Upper lobe of right lung (tissue), 1 donor: ENCODE data around the gene PRMT5. TPM values are rescaled to one million over a fixed set of nuclear protein-coding genes. Genes with fewer than 3 reads are reported as not detected.
A peak's percentile ranks its signal among the peaks of the same experiment; 100 is the strongest.

Experiments used
- ATAC-seq: fragments of 200-7000 bp; cut with Tn5 transposase; one replicate; pipeline ENCODE4 v1.9.1; 2020; ENCODE audit warnings: mild to moderate bottlenecking, moderate library complexity
- DNase-seq: peaks from one replicate; pipeline ENCODE4 v3.0.0-alpha.2; 2020
- H3K27ac ChIP-seq: fragments of 200-600 bp; one replicate; pipeline ENCODE4 v1.8.0; 2022
- H3K27me3 ChIP-seq: fragments of 200-600 bp; one replicate; pipeline ENCODE4 v1.8.0; 2022; ENCODE audit warnings: mild to moderate bottlenecking
- H3K36me3 ChIP-seq: fragments of 200-600 bp; one replicate; pipeline ENCODE4 v1.8.0; 2022
- H3K4me1 ChIP-seq: fragments of 200-600 bp; one replicate; pipeline ENCODE4 v1.8.0; 2022
- H3K4me3 ChIP-seq: fragments of 200-600 bp; one replicate; pipeline ENCODE4 v1.8.0; 2022; ENCODE audit warnings: mild to moderate bottlenecking
- H3K9me3 ChIP-seq: fragments of 200-600 bp; one replicate; pipeline ENCODE4 v1.8.0; 2022
- intact Hi-C: fragments of 100-400 bp; cut with DNase I; formaldehyde crosslinking; loops from one replicate; pipeline ENCODE4 v1.11.0; 2022
- total RNA-seq: library from RNA; stranded (reverse); fragmentation: NEBNext Ultra II Directional; extraction: Animal tissue kit (Norgen Biotek cat#: 25700); gene quantifications from one replicate; pipeline ENCODE4 v1.2.1, GENCODE V29; 2021
- TF ChIP-seq, protein P1 (sequence below): fragments of 200-600 bp; IDR thresholded peaks from one replicate; pipeline ENCODE4 v1.8.0; 2022; ENCODE audit warnings: antibody characterized with exemption
- donor health status: DM: no; HTN: yes; CAD: no; lungs with severe emphysema.

The PRMT5 gene
- total RNA-seq, 1 donor from 2014 or later: 38.9 TPM

DNA sequence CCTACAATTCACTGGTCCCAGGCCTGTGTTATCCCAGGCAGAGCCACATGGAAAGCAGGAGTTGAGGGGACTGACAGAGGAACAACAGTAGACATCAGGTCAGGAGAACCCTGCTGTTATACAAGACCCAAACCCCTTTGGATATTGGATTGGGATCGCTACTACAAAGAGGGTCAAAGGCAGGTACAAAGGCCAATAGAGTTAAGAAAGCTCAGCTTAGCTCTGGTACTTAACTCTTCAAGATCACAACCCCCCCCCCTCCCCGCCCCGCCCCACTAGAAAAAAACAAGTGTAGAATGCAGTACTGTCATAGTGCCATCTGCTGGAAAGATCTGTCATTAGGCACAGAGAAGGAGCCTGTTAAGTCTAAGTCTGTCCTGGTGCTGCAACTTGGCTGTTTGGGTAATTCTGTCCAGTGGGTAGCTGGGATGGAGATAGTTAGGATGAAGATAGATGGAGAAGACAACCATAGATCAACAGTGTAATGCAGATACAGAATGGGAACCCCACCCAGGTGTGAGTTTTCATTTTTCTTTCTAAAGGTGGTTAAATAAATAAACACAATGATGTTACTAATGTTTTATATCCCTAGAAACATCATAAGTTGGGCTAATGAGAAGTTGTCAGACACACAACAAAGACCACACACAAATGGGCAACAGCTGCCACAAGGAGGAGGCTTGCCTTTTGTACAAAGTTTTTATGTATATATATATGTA lies 28.9 kb downstream of the PRMT5 start:
- Histone ChIP-seq H3K27ac (no peak overlapping the region), H3K4me1 (no peaks in the 10 kb centered on the region), H3K9me3 (no peaks in the 10 kb centered on the region), H3K4me3 (no peak overlapping the region), H3K27me3 (no peaks in the 10 kb centered on the region), H3K36me3 (peaks cover 61% of the 10 kb centered on the region)
- ATAC-seq (peak; percentile 82), DNase-seq (no peak)
- intact Hi-C loops: no loop called here
- TF ChIP-seq, protein P1, sequence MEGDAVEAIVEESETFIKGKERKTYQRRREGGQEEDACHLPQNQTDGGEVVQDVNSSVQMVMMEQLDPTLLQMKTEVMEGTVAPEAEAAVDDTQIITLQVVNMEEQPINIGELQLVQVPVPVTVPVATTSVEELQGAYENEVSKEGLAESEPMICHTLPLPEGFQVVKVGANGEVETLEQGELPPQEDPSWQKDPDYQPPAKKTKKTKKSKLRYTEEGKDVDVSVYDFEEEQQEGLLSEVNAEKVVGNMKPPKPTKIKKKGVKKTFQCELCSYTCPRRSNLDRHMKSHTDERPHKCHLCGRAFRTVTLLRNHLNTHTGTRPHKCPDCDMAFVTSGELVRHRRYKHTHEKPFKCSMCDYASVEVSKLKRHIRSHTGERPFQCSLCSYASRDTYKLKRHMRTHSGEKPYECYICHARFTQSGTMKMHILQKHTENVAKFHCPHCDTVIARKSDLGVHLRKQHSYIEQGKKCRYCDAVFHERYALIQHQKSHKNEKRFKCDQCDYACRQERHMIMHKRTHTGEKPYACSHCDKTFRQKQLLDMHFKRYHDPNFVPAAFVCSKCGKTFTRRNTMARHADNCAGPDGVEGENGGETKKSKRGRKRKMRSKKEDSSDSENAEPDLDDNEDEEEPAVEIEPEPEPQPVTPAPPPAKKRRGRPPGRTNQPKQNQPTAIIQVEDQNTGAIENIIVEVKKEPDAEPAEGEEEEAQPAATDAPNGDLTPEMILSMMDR: peak; percentile 51

DNA sequence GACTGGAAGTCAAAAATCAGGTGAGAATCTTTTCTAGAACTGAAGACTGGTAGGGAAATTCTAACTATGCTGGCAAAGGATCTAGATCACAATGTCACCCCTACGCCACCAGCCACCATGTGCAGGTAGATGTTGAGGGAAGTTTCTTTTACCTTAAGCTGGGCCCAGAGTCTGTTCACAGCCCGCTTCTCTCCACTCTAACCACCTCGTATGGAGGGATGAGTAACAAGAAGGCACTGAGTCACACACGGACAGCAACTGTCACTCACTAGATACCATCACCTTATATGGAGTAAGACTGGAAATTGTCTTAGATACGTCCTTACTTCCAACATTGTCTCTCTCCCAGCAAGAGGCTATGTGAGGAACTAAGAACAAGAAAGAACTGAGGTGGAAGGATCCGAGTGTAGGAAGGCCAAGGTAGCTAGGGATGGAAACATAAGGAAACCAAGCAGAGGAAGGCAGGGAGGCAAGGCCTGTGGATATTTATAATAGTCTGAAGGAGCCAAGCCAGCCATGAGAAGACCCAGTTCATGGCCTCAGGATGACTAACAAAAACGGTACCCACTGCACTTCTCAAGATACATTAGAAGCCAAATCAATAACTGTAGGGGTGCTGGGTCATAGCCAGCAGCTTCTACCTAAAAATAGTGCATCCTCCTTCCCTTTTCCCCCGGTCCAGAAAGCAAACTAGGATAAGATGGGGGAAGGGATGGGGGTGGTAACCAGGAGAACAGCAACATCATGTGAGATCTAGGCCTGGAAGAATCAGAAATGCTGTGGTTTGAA lies 30.7 kb downstream of the PRMT5 start:
- H3K36me3 ChIP-seq: peaks cover 47% of the 10 kb centered on the region
- no peak overlapping the region for H3K27ac ChIP-seq
- TF ChIP-seq, protein P1: no peak
- no peaks in the 10 kb centered on the region for H3K27me3 ChIP-seq
- no peaks in the 10 kb centered on the region for H3K9me3 ChIP-seq
- DNase-seq (no peak), ATAC-seq (no peak)
- H3K4me1 ChIP-seq: no peaks in the 10 kb centered on the region
- H3K4me3 ChIP-seq: no peak overlapping the region
- intact Hi-C loops: no loop called here

DNA sequence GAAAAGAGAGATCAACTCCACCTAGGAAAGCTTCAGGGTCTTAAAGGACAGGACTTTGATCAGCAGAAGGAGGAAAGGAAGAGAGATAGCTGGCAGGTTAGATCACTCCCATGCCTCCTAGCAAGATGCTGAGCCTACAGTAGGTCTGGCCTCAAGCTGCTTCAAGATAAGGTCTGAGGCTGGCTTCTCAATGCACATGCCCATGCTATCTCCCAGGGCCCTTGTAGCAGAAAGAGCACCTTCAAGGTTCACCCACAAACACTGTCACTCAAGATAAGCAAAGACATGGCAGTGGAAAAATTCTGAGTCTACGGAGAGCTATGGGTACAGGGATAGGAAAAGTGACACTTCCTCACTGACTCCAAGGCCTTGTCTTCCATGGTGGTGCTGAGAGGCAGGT lies 31.8 kb downstream of the PRMT5 start:
- Histone ChIP-seq H3K27me3 (no peaks in the 10 kb centered on the region), H3K9me3 (no peaks in the 10 kb centered on the region), H3K4me3 (no peak overlapping the region), H3K4me1 (no peaks in the 10 kb centered on the region), H3K27ac (no peak overlapping the region), H3K36me3 (peaks cover 37% of the 10 kb centered on the region)
- intact Hi-C loops: no loop called here
- TF ChIP-seq, protein P1: no peak
- ATAC-seq: no peak
- DNase-seq: no peak

DNA sequence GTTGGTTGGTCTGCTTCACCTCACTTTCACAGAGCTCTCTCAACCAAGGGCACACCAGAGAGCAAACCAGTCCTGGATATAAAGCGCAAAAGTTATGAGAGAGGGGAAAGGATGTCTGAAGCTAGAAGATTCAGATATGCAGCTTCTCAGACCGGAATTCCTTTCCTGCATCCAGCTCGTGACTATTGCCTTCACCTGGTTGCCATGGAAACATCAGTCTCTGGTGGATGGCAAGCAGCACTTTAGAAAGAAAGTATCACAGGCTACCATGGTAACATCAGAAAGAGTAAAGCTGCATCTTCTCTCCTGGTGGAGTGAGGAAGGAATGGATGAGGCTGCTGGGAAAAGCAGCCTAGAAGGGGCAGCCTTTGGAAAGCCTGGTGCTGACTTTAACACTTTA lies 32.4 kb downstream of the PRMT5 start:
- ATAC-seq (no peak), DNase-seq (no peak)
- no peaks in the 10 kb centered on the region for H3K9me3 ChIP-seq
- H3K4me1 ChIP-seq: no peaks in the 10 kb centered on the region
- intact Hi-C loops: no loop called here
- no peak overlapping the region for H3K27ac ChIP-seq
- H3K4me3 ChIP-seq: no peak overlapping the region
- H3K27me3 ChIP-seq: no peaks in the 10 kb centered on the region
- TF ChIP-seq, protein P1: no peak
- H3K36me3 ChIP-seq: peaks cover 31% of the 10 kb centered on the region

DNA sequence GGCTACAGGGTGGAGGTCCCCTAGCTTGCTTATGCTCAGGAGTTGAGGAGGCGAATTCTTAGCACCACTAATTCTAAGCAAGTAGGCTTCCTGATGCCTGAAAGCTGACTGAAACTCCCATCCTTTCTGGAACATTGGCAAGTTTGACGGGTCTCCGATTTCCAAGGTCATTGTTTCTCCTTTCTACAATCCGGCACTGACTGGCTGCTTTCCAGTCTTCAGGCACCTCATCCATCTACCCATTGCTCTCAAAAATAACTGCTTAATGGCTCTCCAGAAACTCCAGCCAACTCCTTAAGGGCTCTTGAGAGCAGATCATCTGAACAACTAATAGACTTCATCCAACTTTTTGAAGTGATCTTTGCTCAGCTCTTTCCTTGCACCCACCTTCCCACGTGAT lies 32.8 kb downstream of the PRMT5 start:
- no peak for ATAC-seq
- intact Hi-C loops: no loop called here
- H3K36me3 ChIP-seq: peaks cover 27% of the 10 kb centered on the region
- no peak overlapping the region for H3K4me3 ChIP-seq
- TF ChIP-seq, protein P1: no peak
- no peaks in the 10 kb centered on the region for H3K9me3 ChIP-seq
- H3K27ac ChIP-seq: no peak overlapping the region
- no peaks in the 10 kb centered on the region for H3K4me1 ChIP-seq
- no peak for DNase-seq
- no peaks in the 10 kb centered on the region for H3K27me3 ChIP-seq
